ENCODE results near the gene BCCIP. TPM values are rescaled to one million over a fixed set of nuclear protein-coding genes. Genes with fewer than 3 reads are reported as not detected.

BCCIP gene
- total RNA-seq, 2 donors from 2014 or later: 22.5 to 49.2 TPM

DNA sequence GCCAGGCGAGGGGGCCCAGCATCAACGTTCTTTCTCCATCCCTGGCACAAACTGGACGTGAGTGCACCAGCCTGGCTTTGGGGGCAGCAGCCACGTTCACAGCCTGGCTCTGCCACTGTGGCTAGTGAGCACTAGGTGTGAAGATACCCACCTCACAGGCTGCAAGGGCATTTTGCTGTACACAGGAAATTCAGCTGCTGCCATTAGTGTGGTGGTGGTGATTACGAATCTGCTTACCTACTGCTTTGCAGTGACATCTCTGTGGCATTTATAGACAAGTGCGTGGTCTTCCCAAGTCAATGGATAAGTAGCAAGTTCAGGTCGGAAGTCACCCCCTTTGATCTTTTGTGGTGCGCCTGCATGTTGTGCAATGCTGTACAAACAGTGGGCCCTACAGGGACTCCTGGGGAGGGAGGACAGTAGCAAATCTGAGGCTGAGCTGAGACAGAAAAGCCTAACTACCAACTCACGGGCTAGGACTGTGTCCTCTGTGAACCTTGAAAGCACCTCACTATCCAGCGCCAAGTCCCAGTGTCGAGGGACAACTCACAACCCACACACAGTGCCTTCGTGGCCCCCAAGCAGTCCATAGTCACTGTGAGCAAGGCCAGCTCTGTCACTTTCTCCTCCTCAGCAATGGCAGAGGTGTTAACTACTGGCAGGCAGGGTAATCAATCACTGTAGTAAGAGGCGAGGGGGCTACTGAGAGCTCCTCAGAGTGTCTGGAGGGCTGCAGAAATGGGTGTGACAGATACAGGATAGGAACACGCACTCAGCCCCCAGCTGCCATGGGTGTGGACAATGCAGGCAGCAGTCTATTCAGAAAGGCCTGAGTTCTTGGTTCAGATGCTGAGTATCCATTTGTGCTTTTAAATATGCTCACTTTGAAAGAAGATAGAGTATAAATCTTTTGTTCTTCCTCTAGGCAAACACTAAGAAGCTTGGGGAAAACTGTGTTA lies 30.7 kb upstream of the BCCIP start:
- Histone ChIP-seq H3K9me3 (no peaks in the 10 kb centered on the region), H3K36me3 (peaks cover 30% of the 10 kb centered on the region), H3K4me3 (no peak overlapping the region), H3K27ac (no peak overlapping the region), H3K4me1 (ENCODE audit: control insufficient read depth in 1 of 2, low read depth in 2 of 2) (no peaks in the 10 kb centered on the region), H3K27me3 (replicated peaks; ENCODE audit: insufficient read depth) (no peaks in the 10 kb centered on the region)
- ATAC-seq (ENCODE audit: insufficient number of reproducible peaks, low FRiP score, low read depth) (no peak), DNase-seq (ENCODE audit: low spot score) (no peak)
- TF ChIP-seq, protein P1, sequence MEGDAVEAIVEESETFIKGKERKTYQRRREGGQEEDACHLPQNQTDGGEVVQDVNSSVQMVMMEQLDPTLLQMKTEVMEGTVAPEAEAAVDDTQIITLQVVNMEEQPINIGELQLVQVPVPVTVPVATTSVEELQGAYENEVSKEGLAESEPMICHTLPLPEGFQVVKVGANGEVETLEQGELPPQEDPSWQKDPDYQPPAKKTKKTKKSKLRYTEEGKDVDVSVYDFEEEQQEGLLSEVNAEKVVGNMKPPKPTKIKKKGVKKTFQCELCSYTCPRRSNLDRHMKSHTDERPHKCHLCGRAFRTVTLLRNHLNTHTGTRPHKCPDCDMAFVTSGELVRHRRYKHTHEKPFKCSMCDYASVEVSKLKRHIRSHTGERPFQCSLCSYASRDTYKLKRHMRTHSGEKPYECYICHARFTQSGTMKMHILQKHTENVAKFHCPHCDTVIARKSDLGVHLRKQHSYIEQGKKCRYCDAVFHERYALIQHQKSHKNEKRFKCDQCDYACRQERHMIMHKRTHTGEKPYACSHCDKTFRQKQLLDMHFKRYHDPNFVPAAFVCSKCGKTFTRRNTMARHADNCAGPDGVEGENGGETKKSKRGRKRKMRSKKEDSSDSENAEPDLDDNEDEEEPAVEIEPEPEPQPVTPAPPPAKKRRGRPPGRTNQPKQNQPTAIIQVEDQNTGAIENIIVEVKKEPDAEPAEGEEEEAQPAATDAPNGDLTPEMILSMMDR (IDR thresholded peaks at IDR 0.05): no peak

DNA sequence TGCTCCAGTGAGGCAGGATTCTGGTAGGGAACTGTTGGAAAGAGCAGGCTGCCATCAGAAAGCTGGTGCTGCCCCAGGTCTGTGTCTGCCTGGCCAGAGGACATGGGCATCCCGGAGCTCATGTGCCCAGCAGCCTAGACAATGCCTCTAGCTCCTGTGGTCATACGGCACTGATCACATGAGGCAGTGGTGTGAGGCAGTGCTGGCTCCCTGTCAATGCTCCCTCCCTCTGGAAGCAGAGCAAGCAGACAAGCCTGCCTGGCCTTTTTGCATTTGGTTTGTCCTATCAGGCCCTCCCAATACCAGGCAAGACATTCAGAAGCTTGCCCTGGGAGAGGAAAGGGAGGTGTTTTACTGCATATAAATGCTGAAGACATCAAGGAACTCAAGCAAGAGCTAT lies 28.2 kb upstream of the BCCIP start:
- TF ChIP-seq, protein P1 (IDR thresholded peaks at IDR 0.05): no peak
- DNase-seq (ENCODE audit: low spot score) (no peak), ATAC-seq (ENCODE audit: insufficient number of reproducible peaks, low FRiP score, low read depth) (no peak)
- Histone ChIP-seq H3K27me3 (replicated peaks; ENCODE audit: insufficient read depth) (no peaks in the 10 kb centered on the region), H3K4me1 (ENCODE audit: control insufficient read depth in 1 of 2, low read depth in 2 of 2) (no peaks in the 10 kb centered on the region), H3K9me3 (no peaks in the 10 kb centered on the region), H3K4me3 (no peak overlapping the region), H3K36me3 (peaks cover 42% of the 10 kb centered on the region), H3K27ac (no peak overlapping the region)

DNA sequence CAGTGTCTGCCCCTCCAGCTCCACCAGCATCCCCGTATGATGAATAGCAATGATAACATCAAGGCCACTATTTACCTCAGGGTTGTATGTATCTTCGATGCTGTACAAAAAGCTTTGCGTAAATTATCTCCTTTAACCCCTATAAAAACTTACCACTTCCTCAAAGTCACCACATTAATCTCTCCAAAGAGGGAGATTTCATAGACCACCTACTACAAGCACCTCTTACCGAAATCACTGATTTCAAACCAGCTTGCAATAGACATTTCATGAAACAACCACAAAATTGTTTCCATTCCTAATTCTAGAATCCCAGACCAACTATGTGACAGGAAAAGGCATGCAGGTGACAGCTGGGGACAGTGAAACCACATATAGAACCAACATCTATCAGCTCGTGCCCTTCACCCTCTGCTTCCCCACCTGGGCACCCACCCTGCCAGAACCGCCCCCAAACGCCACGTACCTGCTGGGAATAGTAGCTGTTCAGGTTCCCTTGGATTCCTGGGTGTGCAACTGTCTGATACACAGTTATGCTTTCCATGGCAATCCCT lies 27.6 kb upstream of the BCCIP start:
- H3K9me3 ChIP-seq: no peaks in the 10 kb centered on the region
- TF ChIP-seq, protein P1 (IDR thresholded peaks at IDR 0.05): no peak
- H3K36me3 ChIP-seq: peaks cover 42% of the 10 kb centered on the region
- no peak overlapping the region for H3K27ac ChIP-seq
- H3K4me1 ChIP-seq (ENCODE audit: control insufficient read depth in 1 of 2, low read depth in 2 of 2): no peaks in the 10 kb centered on the region
- DNase-seq (ENCODE audit: low spot score) (no peak), ATAC-seq (ENCODE audit: insufficient number of reproducible peaks, low FRiP score, low read depth) (no peak)
- H3K4me3 ChIP-seq: no peak overlapping the region
- H3K27me3 ChIP-seq (replicated peaks; ENCODE audit: insufficient read depth): no peaks in the 10 kb centered on the region

DNA sequence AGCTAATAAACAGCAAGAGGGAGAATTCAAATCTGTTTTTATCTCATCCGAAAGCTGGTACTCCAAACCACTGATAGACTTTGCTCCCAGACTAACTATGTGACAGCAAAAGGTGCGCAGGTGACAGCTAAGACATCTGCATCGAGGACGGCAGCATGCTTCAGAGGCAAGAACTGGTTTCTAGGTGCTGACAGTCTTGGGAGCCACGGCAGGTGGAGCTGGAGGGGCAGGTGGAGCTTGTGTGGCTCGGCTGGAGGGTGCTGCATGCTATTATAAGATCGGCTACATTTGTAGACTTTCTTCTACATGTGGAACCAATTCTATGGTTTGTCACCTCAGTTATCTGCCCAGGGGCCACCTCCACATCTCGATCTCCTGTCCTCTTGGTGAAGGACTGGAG lies 25.9 kb upstream of the BCCIP start:
- Histone ChIP-seq H3K9me3 (no peaks in the 10 kb centered on the region), H3K4me3 (no peak overlapping the region), H3K36me3 (peaks cover 43% of the 10 kb centered on the region), H3K27ac (no peak overlapping the region), H3K4me1 (ENCODE audit: control insufficient read depth in 1 of 2, low read depth in 2 of 2) (no peaks in the 10 kb centered on the region), H3K27me3 (replicated peaks; ENCODE audit: insufficient read depth) (no peaks in the 10 kb centered on the region)
- ATAC-seq (ENCODE audit: insufficient number of reproducible peaks, low FRiP score, low read depth): no peak
- TF ChIP-seq, protein P1 (IDR thresholded peaks at IDR 0.05): no peak
- no peak for DNase-seq (ENCODE audit: low spot score)

DNA sequence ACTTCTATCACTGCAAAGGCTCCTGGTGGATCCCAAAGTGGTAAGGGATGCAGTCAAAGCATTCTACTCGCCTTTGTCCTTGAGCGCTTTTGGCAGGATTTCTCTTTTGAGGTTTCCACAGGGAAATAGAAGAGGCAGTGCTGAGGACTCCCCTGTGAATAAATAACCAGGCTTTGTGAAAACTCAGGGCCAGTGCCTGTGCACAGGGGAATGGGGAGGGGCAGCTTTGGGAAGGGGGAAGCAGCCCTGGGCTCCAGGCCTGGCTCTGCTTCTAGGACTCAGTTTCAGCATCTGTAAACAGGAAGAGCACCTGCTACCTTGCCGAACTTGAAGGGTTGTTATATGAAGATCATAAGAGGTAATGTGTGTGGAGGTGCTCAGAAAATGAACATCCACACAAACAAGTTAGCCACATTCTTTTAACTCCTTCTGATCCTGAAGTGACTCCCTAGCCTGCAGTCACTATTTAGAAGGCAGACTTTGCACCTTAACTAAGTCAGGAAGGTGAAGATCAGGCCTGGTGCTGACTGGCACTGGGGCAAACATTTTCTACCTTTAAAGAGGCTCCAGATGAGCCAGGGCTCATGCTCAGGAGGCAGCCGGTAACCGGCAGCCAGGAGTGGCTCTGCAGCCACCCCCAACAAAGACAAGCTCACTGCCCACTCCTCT lies 25.2 kb upstream of the BCCIP start:
- no peak for ATAC-seq (ENCODE audit: insufficient number of reproducible peaks, low FRiP score, low read depth)
- no peak overlapping the region for H3K27ac ChIP-seq
- no peaks in the 10 kb centered on the region for H3K9me3 ChIP-seq
- H3K36me3 ChIP-seq: peaks cover 37% of the 10 kb centered on the region
- no peak for DNase-seq (ENCODE audit: low spot score)
- no peak overlapping the region for H3K4me3 ChIP-seq
- H3K4me1 ChIP-seq (ENCODE audit: control insufficient read depth in 1 of 2, low read depth in 2 of 2): no peaks in the 10 kb centered on the region
- H3K27me3 ChIP-seq (replicated peaks; ENCODE audit: insufficient read depth): no peaks in the 10 kb centered on the region
- TF ChIP-seq, protein P1 (IDR thresholded peaks at IDR 0.05): no peak
